Activated CD4-positive, CD25-positive, alpha-beta regulatory T cell treated with anti-CD3 and anti-CD28 coated beads, Interleukin-2, amount 50 U/mL, for 24 hours (primary cell): ENCODE data around the gene POSTN.
"Not testable (repeated sequence)": the region's sequence is repeated elsewhere in the genome, so short reads cannot be mapped to it uniquely, and the experiment has no call there.

Source experiments
- ATAC-seq, 2 donors: fragments of 150-1000 bp; cut with Tn5 transposase; one replicate each; pipeline ENCODE4 v1.10.0; 2021; ENCODE audit warnings: mild to moderate bottlenecking in 1 of 2, moderate library complexity in 1 of 2

POSTN gene

GRCh38 chr13:37594550-37594949, 4.0 kb downstream of the POSTN start:
- no peak for ATAC-seq

- not testable (repeated sequence) for ATAC-seq
Observed at GRCh38 chr13:37589381-37589780, 9.2 kb downstream of the POSTN start.

- ATAC-seq, result no peak
Observed at GRCh38 chr13:37587236-37587635, 11.3 kb downstream of the POSTN start.

GRCh38 chr13:37586164-37586563, 12.4 kb downstream of the POSTN start:
- no peak for ATAC-seq

- no peak for ATAC-seq
Observed at GRCh38 chr13:37585541-37585940, 13.0 kb downstream of the POSTN start.

- ATAC-seq, result no peak
Observed at GRCh38 chr13:37576601-37577000, 22.0 kb downstream of the POSTN start.

GRCh38 chr13:37565425-37565824, 33.1 kb downstream of the POSTN start:
- ATAC-seq, result no peak

- ATAC-seq, result no peak
Observed at GRCh38 chr13:37561031-37561430, 37.5 kb downstream of the POSTN start.

GRCh38 chr13:37560526-37560925, 38.0 kb downstream of the POSTN start:
- no peak for ATAC-seq

GRCh38 chr13:37558766-37559165, 39.8 kb downstream of the POSTN start:
- not testable (repeated sequence) for ATAC-seq

GRCh38 chr13:37546087-37546486, 52.5 kb downstream of the POSTN start:
- ATAC-seq, result no peak

- ATAC-seq, result no peak
Observed at GRCh38 chr13:37544995-37545394, 53.6 kb downstream of the POSTN start.

- ATAC-seq, result no peak
Observed at GRCh38 chr13:37539976-37540605, 58.5 kb downstream of the POSTN start.

GRCh38 chr13:37539170-37539569, 59.4 kb downstream of the POSTN start:
- no peak for ATAC-seq

GRCh38 chr13:37535501-37535900, 63.1 kb downstream of the POSTN start:
- no peak for ATAC-seq

- ATAC-seq, result no peak
Observed at GRCh38 chr13:37534676-37535075, 63.9 kb downstream of the POSTN start.

GRCh38 chr13:37534181-37534580, 64.4 kb downstream of the POSTN start:
- ATAC-seq, result no peak

- no peak for ATAC-seq
Observed at GRCh38 chr13:37531049-37531448, 67.5 kb downstream of the POSTN start.

- ATAC-seq, result no peak
Observed at GRCh38 chr13:37529751-37530385, 68.7 kb downstream of the POSTN start.

GRCh38 chr13:37526710-37527473, 71.7 kb downstream of the POSTN start:
- ATAC-seq, result no peak

- no peak for ATAC-seq
Observed at GRCh38 chr13:37515226-37515625, 83.3 kb downstream of the POSTN start.
